IMR-90 (cell line): ENCODE measurements around the gene ADM2. TPM values are rescaled to one million over a fixed set of nuclear protein-coding genes. Genes with fewer than 3 reads are reported as not detected.

Source experiments
- ATAC-seq: fragments of 200-7000 bp; cut with Tn5 transposase; 2 replicates; pipeline ENCODE4 v1.9.1; 2020; ENCODE audit warnings: low read depth, mild to moderate bottlenecking, moderate library complexity
- BruUV-seq: library from RNA; stranded (reverse); fragments of 400-500 nt; replicated peaks from 2 replicates; lab custom pipeline; 2021; lab: Mats Ljungman, UMichigan
- CTCF ChIA-PET: fragments of 300-600 bp; formaldehyde crosslinking; extraction: SDS; loops from one replicate; lab custom pipeline; 2021; ENCODE audit warnings: antibody characterized with exemption; lab: Yijun Ruan, JAX
- POLR2A ChIA-PET: fragments of 300-600 bp; sonication (Branson Sonifier 250); formaldehyde crosslinking; loops from one replicate; lab custom pipeline; 2022; ENCODE audit warnings: antibody characterized with exemption; ENCODE audit not compliant: unreplicated experiment; lab: Charles Lee
- DNase-seq: peaks from one replicate; pipeline ENCODE4 v3.0.0; 2013
- H2AFZ ChIP-seq: replicated peaks from 2 replicates; pipeline ENCODE3; 2013; ENCODE audit warnings: low read length, mild to moderate bottlenecking; ENCODE audit not compliant: poor library complexity
- H2AK5ac ChIP-seq: 2 replicates; pipeline ENCODE4 v1.6.1; 2013; ENCODE audit warnings: low read depth, low read length, inconsistent platforms
- H2AK9ac ChIP-seq: replicated peaks from 2 replicates; pipeline ENCODE3; 2013; ENCODE audit warnings: mild to moderate bottlenecking, low read depth, low read length, moderate library complexity; ENCODE audit not compliant: poor library complexity
- H2BK120ac ChIP-seq: 2 replicates; pipeline ENCODE4 v1.6.1; 2013; ENCODE audit warnings: low read depth, low read length, inconsistent platforms
- H2BK15ac ChIP-seq: 3 replicates; pipeline ENCODE4 v1.6.1; 2013; ENCODE audit warnings: low read depth, low read length, inconsistent platforms
- H2BK20ac ChIP-seq: 2 replicates; pipeline ENCODE4 v1.6.1; 2013; ENCODE audit warnings: low read depth, mild to moderate bottlenecking, inconsistent platforms, low read length, moderate library complexity
- H2BK5ac ChIP-seq: 2 replicates; pipeline ENCODE4 v1.6.1; 2013; ENCODE audit warnings: mild to moderate bottlenecking, low read depth, low read length, inconsistent platforms; ENCODE audit not compliant: poor library complexity, severe bottlenecking
- H3K14ac ChIP-seq: replicated peaks from 2 replicates; pipeline ENCODE4 v1.6.1; 2013; ENCODE audit warnings: low read depth, low read length, inconsistent platforms
- H3K18ac ChIP-seq: 2 replicates; pipeline ENCODE4 v1.6.1; 2013; ENCODE audit warnings: low read depth, low read length, control low read depth
- H3K23ac ChIP-seq: 2 replicates; pipeline ENCODE4 v1.6.1; 2013; ENCODE audit warnings: low read depth, low read length, inconsistent platforms
- H3K27ac ChIP-seq: 2 replicates; pipeline ENCODE4 v1.5.1; 2013; ENCODE audit warnings: mild to moderate bottlenecking, control low read depth, low read length; ENCODE audit not compliant: insufficient read depth
- H3K27me3 ChIP-seq: 2 replicates; pipeline ENCODE4 v1.6.1; 2013; ENCODE audit warnings: low read length; ENCODE audit not compliant: control insufficient read depth, insufficient read depth
- H3K36me3 ChIP-seq: 2 replicates; pipeline ENCODE4 v1.6.1; 2013; ENCODE audit warnings: low read length, mixed read lengths; ENCODE audit not compliant: control insufficient read depth, insufficient read depth
- H3K4ac ChIP-seq: 2 replicates; pipeline ENCODE4 v1.6.1; 2013; ENCODE audit warnings: low read depth, low read length, inconsistent platforms
- H3K4me1 ChIP-seq: 2 replicates; pipeline ENCODE4 v1.6.1; 2013; ENCODE audit warnings: low read length, mixed read lengths; ENCODE audit not compliant: control insufficient read depth, insufficient read depth
- H3K4me2 ChIP-seq: 2 replicates; pipeline ENCODE4 v1.6.1; 2013; ENCODE audit warnings: low read depth, mild to moderate bottlenecking, control low read depth, low read length, moderate library complexity
- H3K4me3 ChIP-seq: 2 replicates; pipeline ENCODE4 v1.5.1; 2013; ENCODE audit warnings: low read depth, mild to moderate bottlenecking, control low read depth, low read length, moderate library complexity; ENCODE audit not compliant: insufficient read depth
- H3K56ac ChIP-seq: 2 replicates; pipeline ENCODE4 v1.6.1; 2013; ENCODE audit warnings: low read length, inconsistent platforms; ENCODE audit not compliant: insufficient read depth; ENCODE audit errors: extremely low read depth
- H3K79me1 ChIP-seq, 2 experiments: 2 replicates each; pipeline ENCODE4 v1.6.1; 2013; ENCODE audit warnings: low read length in 2 of 2, inconsistent platforms in 1 of 2, low read depth in 1 of 2
- H3K9ac ChIP-seq: 2 replicates; pipeline ENCODE4 v1.6.1; 2013; ENCODE audit warnings: low read depth, low read length, control low read depth
- H3K9me1 ChIP-seq: 2 replicates; pipeline ENCODE4 v1.6.1; 2013; ENCODE audit warnings: low read length, inconsistent platforms; ENCODE audit not compliant: insufficient read depth
- H3K9me3 ChIP-seq: 2 replicates; pipeline ENCODE4 v1.6.1; 2013; ENCODE audit warnings: low read length; ENCODE audit not compliant: control insufficient read depth, insufficient read depth
- H4K20me1 ChIP-seq: 2 replicates; pipeline ENCODE4 v1.6.1; 2013; ENCODE audit warnings: low read length, inconsistent platforms; ENCODE audit not compliant: insufficient read depth
- H4K5ac ChIP-seq: 2 replicates; pipeline ENCODE4 v1.6.1; 2013; ENCODE audit warnings: mild to moderate bottlenecking, low read depth, low read length, control low read depth
- H4K8ac ChIP-seq, 2 experiments: 2 replicates each; pipeline ENCODE4 v1.6.1; 2013; ENCODE audit warnings: low read depth in 2 of 2, low read length in 2 of 2, control low read depth in 1 of 2, inconsistent platforms in 1 of 2
- H4K91ac ChIP-seq: 2 replicates; pipeline ENCODE4 v1.6.1; 2013; ENCODE audit warnings: low read depth, low read length, inconsistent platforms; ENCODE audit not compliant: insufficient read depth
- BHLHE40 ChIP-seq: fragments of 150-350 bp; IDR thresholded peaks from 2 replicates; pipeline ENCODE4 v1.6.1; 2016; ENCODE audit warnings: mild to moderate bottlenecking, low read depth, low read length
- CEBPB ChIP-seq: IDR thresholded peaks from 2 replicates; pipeline ENCODE4 v1.6.1; 2012; ENCODE audit warnings: low read depth, low read length, improper control_type of control experiment
- CHD1 ChIP-seq: IDR thresholded peaks from 2 replicates; pipeline ENCODE4 v1.6.1; 2012; ENCODE audit warnings: low read depth, low read length, improper control_type of control experiment
- FOS ChIP-seq: fragments of 150-350 bp; IDR thresholded peaks from 2 replicates; pipeline ENCODE4 v1.6.1; 2016; ENCODE audit warnings: low read depth, low read length
- MAFK ChIP-seq: IDR thresholded peaks from 2 replicates; pipeline ENCODE4 v1.6.1; 2012; ENCODE audit warnings: low read depth, low read length, improper control_type of control experiment
- MAZ ChIP-seq: IDR thresholded peaks from 2 replicates; pipeline ENCODE4 v1.6.1; 2012; ENCODE audit warnings: low read depth, mild to moderate bottlenecking, low read length, improper control_type of control experiment, moderate library complexity, borderline replicate concordance
- MXI1 ChIP-seq: IDR thresholded peaks from 2 replicates; pipeline ENCODE4 v1.6.1; 2012; ENCODE audit warnings: low read depth, mild to moderate bottlenecking, low read length, moderate library complexity, borderline replicate concordance
- NFE2L2 ChIP-seq: fragments of 150-350 bp; IDR thresholded peaks from 2 replicates; pipeline ENCODE4 v1.6.1; 2016; ENCODE audit warnings: low read depth, mild to moderate bottlenecking, low read length
- POLR2A ChIP-seq: IDR thresholded peaks from 2 replicates; pipeline ENCODE4 v1.6.1; 2012; ENCODE audit warnings: mild to moderate bottlenecking, low read depth, low read length
- RAD21 ChIP-seq: IDR thresholded peaks from 2 replicates; pipeline ENCODE4 v1.6.1; 2012; ENCODE audit warnings: low read length, improper control_type of control experiment
- RCOR1 ChIP-seq: IDR thresholded peaks from 2 replicates; pipeline ENCODE4 v1.6.1; 2012; ENCODE audit warnings: mild to moderate bottlenecking, low read length, improper control_type of control experiment; ENCODE audit not compliant: insufficient replicate concordance
- RFX5 ChIP-seq: IDR thresholded peaks from 2 replicates; pipeline ENCODE4 v1.8.0; 2012; ENCODE audit warnings: low read depth, mild to moderate bottlenecking, low read length, moderate library complexity
- SMC3 ChIP-seq: fragments of 150-350 bp; IDR thresholded peaks from 2 replicates; pipeline ENCODE4 v1.6.1; 2016; ENCODE audit warnings: low read depth, mild to moderate bottlenecking, antibody characterized with exemption, low read length, moderate library complexity
- WGBS, 2 experiments: methylation state at CpG; one replicate each; pipeline versions ENCODE4 v1.1.5 to v1.1.7; 2013; ENCODE audit warnings: missing lambda C conversion rate in 2 of 2; ENCODE audit not compliant: insufficient read length in 1 of 2; ENCODE audit errors: extremely low coverage in 2 of 2; 5-methylcytosine and 5-hydroxymethylcytosine counted together
- dilution Hi-C: fragments of 300-500 bp; cut with HindIII; formaldehyde crosslinking; loops from one replicate; pipeline ENCODE4 v1.14.3; 2018; ENCODE audit warnings: low sequenced_read_pairs; ENCODE audit not compliant: unreplicated experiment
- in situ Hi-C: fragments of 300-500 bp; cut with MboI; formaldehyde crosslinking; loops from 3 replicates; pipeline ENCODE4 v1.14.3; 2019; ENCODE audit warnings: low sequenced_read_pairs, inconsistent platforms, mixed read lengths
- intact Hi-C: fragments of 100-400 bp; cut with micrococcal nuclease; formaldehyde crosslinking; loops from 2 replicates; pipeline ENCODE4 v1.10.0; 2022
- polyA plus RNA-seq, 3 experiments: library from polyadenylated mRNA; depleted of rRNA; stranded (reverse); fragments of >200 nt; gene quantifications; 2 replicates each; pipeline ENCODE4 v1.2.3, GENCODE V29; 2012; ENCODE audit warnings: low replicate concordance in 1 of 3
- total RNA-seq: library from RNA; depleted of rRNA; stranded (reverse); fragments of >200 nt; gene quantifications from 2 replicates; pipeline ENCODE4 v1.2.3, GENCODE V29; 2012
- TF ChIP-seq, protein P1 (sequence below): conservative IDR thresholded peaks from 2 replicates; pipeline ENCODE4 v1.5.1; 2012; ENCODE audit warnings: mild to moderate bottlenecking, low read depth, low read length, improper control_type of control experiment
- TF ChIP-seq, protein P2 (sequence below): fragments of 150-350 bp; IDR thresholded peaks from 2 replicates; pipeline ENCODE4 v1.6.1; 2017; ENCODE audit warnings: mild to moderate bottlenecking, antibody characterized with exemption, low read length, low read depth
- TF ChIP-seq, protein P3 (sequence below): fragments of 150-350 bp; IDR thresholded peaks from 2 replicates; pipeline ENCODE4 v1.6.1; 2016; ENCODE audit warnings: low read depth, mild to moderate bottlenecking, low read length, moderate library complexity, borderline replicate concordance

Gene ADM2
- total and polyA plus RNA-seq, 2 of the 4 experiments (the other 2 are of a cell fraction): 0.18 to 2.3 TPM

DNA sequence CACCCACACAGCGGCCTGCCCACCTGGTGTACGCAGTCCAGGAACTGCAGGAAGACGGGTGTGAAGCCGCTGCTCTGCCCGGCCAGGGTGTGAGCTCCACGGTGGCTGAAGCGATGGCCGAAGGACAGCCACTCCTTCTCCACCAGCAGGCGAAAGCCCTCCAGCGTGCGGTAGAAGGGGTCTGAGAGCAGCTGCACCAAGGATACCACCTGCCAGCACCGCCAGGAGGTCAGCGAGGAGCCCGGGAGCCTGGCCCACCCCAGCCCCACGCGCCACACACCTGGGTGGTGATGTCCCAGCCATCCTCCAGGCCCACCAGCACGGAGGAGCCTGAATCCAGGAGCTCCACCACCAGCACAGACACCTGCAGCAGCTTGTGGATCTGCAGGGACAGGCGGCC lies 26.1 kb upstream of the ADM2 start:
- no TSS peak for BruUV-seq
- Histone ChIP-seq H3K4me2 (no peak overlapping the region), H3K56ac (no peak overlapping the region), H4K5ac (no peak overlapping the region), H3K27ac (no peak overlapping the region), H3K4me3 (no peak overlapping the region), H3K9ac (no peak overlapping the region), H3K27me3 (no peaks in the 10 kb centered on the region), H2BK120ac (no peak overlapping the region), H4K91ac (no peak overlapping the region), H3K79me1 (peaks cover 3 to 8% of the 10 kb centered on the region in 2 experiments; a peak in 1 of 4 replicates), H4K20me1 (peaks cover 14% of the 10 kb centered on the region), H2AK5ac (no peak overlapping the region), H2BK5ac (no peak overlapping the region), H3K36me3 (peaks cover 66% of the 10 kb centered on the region), H3K9me1 (0 out of 2 replicates have a peak, but pooled peaks cover 3% of the 10 kb centered on the region), H3K18ac (no peak overlapping the region), H2AFZ (no peak overlapping the region), H4K8ac (no peak overlapping the region), H3K14ac (no peak overlapping the region), H2BK20ac (no peak overlapping the region), H3K4me1 (no peaks in the 10 kb centered on the region), H3K4ac (no peak overlapping the region), H3K9me3 (no peaks in the 10 kb centered on the region), H3K23ac (no peak overlapping the region), H2BK15ac (no peak overlapping the region), H2AK9ac (no peak overlapping the region)
- CTCF ChIA-PET: no interaction called here
- TF ChIP-seq SMC3: no peak
- TF ChIP-seq, protein P1, sequence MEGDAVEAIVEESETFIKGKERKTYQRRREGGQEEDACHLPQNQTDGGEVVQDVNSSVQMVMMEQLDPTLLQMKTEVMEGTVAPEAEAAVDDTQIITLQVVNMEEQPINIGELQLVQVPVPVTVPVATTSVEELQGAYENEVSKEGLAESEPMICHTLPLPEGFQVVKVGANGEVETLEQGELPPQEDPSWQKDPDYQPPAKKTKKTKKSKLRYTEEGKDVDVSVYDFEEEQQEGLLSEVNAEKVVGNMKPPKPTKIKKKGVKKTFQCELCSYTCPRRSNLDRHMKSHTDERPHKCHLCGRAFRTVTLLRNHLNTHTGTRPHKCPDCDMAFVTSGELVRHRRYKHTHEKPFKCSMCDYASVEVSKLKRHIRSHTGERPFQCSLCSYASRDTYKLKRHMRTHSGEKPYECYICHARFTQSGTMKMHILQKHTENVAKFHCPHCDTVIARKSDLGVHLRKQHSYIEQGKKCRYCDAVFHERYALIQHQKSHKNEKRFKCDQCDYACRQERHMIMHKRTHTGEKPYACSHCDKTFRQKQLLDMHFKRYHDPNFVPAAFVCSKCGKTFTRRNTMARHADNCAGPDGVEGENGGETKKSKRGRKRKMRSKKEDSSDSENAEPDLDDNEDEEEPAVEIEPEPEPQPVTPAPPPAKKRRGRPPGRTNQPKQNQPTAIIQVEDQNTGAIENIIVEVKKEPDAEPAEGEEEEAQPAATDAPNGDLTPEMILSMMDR: no peak
- TF ChIP-seq RCOR1: no peak
- no peak for TF ChIP-seq MAFK
- TF ChIP-seq NFE2L2: no peak
- no peak for TF ChIP-seq CHD1
- TF ChIP-seq BHLHE40: no peak
- TF ChIP-seq CEBPB: no peak
- no peak for TF ChIP-seq RFX5
- TF ChIP-seq, protein P2, sequence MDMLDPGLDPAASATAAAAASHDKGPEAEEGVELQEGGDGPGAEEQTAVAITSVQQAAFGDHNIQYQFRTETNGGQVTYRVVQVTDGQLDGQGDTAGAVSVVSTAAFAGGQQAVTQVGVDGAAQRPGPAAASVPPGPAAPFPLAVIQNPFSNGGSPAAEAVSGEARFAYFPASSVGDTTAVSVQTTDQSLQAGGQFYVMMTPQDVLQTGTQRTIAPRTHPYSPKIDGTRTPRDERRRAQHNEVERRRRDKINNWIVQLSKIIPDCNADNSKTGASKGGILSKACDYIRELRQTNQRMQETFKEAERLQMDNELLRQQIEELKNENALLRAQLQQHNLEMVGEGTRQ: no peak
- TF ChIP-seq, protein P3, sequence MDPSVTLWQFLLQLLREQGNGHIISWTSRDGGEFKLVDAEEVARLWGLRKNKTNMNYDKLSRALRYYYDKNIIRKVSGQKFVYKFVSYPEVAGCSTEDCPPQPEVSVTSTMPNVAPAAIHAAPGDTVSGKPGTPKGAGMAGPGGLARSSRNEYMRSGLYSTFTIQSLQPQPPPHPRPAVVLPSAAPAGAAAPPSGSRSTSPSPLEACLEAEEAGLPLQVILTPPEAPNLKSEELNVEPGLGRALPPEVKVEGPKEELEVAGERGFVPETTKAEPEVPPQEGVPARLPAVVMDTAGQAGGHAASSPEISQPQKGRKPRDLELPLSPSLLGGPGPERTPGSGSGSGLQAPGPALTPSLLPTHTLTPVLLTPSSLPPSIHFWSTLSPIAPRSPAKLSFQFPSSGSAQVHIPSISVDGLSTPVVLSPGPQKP: no peak
- TF ChIP-seq POLR2A: no peak
- TF ChIP-seq MAZ: no peak
- TF ChIP-seq FOS: no peak
- TF ChIP-seq RAD21: no peak
- TF ChIP-seq MXI1: no peak
- WGBS, 2 experiments: 94% methylated on average over 7 of the region's 18 CpGs; no CpG with 5 or more reads in 1 of the 2 experiments
- ATAC-seq (no peak), DNase-seq (no peak)
- dilution Hi-C loops (no loop called here), in situ Hi-C loops (no loop called here), intact Hi-C loops (no loop called here)
- POLR2A ChIA-PET: no interaction called here
